WTC11 (cell line): ENCODE measurements around the gene RND2. TPM values are rescaled to one million over a fixed set of nuclear protein-coding genes. Genes with fewer than 3 reads are reported as not detected.

Experiments used
- ATAC-seq: fragments of 200-7000 bp; cut with Tn5 transposase; 2 replicates; pipeline ENCODE4 v1.10.0; 2021; ENCODE audit warnings: mild to moderate bottlenecking, moderate library complexity
- CTCF ChIA-PET: fragments of 300-600 bp; sonication (Branson Sonifier 250); formaldehyde crosslinking; loops from one replicate; lab custom pipeline; 2021; ENCODE audit warnings: antibody characterized with exemption; lab: Charles Lee
- POLR2A ChIA-PET: fragments of 350-600 bp; sonication (Branson Sonifier 250); formaldehyde crosslinking; loops from one replicate; lab custom pipeline; 2021; ENCODE audit warnings: antibody characterized with exemption; lab: Charles Lee
- DNase-seq: peaks from one replicate; pipeline ENCODE4 v3.0.0; 2021; ENCODE audit warnings: low spot score
- H3K27ac Mint-ChIP-seq: 2 replicates; pipeline ENCODE4 v1.8.0; 2021; ENCODE audit warnings: mixed read lengths
- H3K27me3 Mint-ChIP-seq: 2 replicates; pipeline ENCODE4 v1.8.0; 2021; ENCODE audit warnings: low read depth, mild to moderate bottlenecking, moderate library complexity, mixed read lengths
- H3K36me3 Mint-ChIP-seq: 2 replicates; pipeline ENCODE4 v1.8.0; 2021; ENCODE audit warnings: mixed read lengths
- H3K4me1 Mint-ChIP-seq: 2 replicates; pipeline ENCODE4 v1.8.0; 2022; ENCODE audit warnings: mixed read lengths
- H3K4me3 Mint-ChIP-seq: 2 replicates; pipeline ENCODE4 v1.8.0; 2021; ENCODE audit warnings: mild to moderate bottlenecking, moderate library complexity, mixed read lengths
- H3K9me3 Mint-ChIP-seq: 2 replicates; pipeline ENCODE4 v1.8.0; 2021; ENCODE audit warnings: mixed read lengths
- CREM ChIP-seq: sonication (generic); formaldehyde crosslinking; IDR thresholded peaks from 2 replicates; pipeline ENCODE4 v1.8.1; 2022; ENCODE audit warnings: mild to moderate bottlenecking, missing genetic modification reagents, moderate library complexity
- EMX1 ChIP-seq: fragments of 250-450 bp; sonication (Bioruptor Pico); IDR thresholded peaks from 2 replicates; pipeline ENCODE4 v1.8.0; 2021; ENCODE audit warnings: mild to moderate bottlenecking
- ESRRA ChIP-seq: sonication (generic); formaldehyde crosslinking; IDR thresholded peaks from 2 replicates; pipeline ENCODE4 v1.8.1; 2022; ENCODE audit warnings: mild to moderate bottlenecking, missing genetic modification reagents, borderline replicate concordance
- ETV6 ChIP-seq: sonication (generic); formaldehyde crosslinking; IDR thresholded peaks from 2 replicates; pipeline ENCODE4 v1.8.1; 2022; ENCODE audit warnings: mild to moderate bottlenecking, missing genetic modification reagents
- JAZF1 ChIP-seq: fragments of 250-450 bp; sonication (Bioruptor Pico); IDR thresholded peaks from 2 replicates; pipeline ENCODE4 v1.9.0; 2021; ENCODE audit warnings: moderate library complexity, mild to moderate bottlenecking, inconsistent platforms
- MXD4 ChIP-seq: fragments of 250-450 bp; sonication (Bioruptor Pico); IDR thresholded peaks from 2 replicates; pipeline ENCODE4 v1.8.0; 2021; ENCODE audit warnings: mild to moderate bottlenecking, moderate library complexity, borderline replicate concordance
- NFYB ChIP-seq: sonication (generic); formaldehyde crosslinking; conservative IDR thresholded peaks from 2 replicates; pipeline ENCODE4 v1.8.0; 2022; ENCODE audit warnings: low read depth, missing genetic modification reagents
- NR1H2 ChIP-seq: sonication (generic); formaldehyde crosslinking; IDR thresholded peaks from 2 replicates; pipeline ENCODE4 v1.9.0; 2021; ENCODE audit warnings: mild to moderate bottlenecking, moderate library complexity, missing genetic modification reagents
- NR3C1 ChIP-seq: sonication (generic); formaldehyde crosslinking; conservative IDR thresholded peaks from 2 replicates; pipeline ENCODE4 v1.8.1; 2023; ENCODE audit warnings: low read depth, mild to moderate bottlenecking, missing genetic modification reagents
- PRRX2 ChIP-seq: fragments of 250-450 bp; sonication (Bioruptor Pico); IDR thresholded peaks from 2 replicates; pipeline ENCODE4 v1.8.0; 2021; ENCODE audit warnings: mild to moderate bottlenecking
- ZBTB21 ChIP-seq: sonication (generic); formaldehyde crosslinking; IDR thresholded peaks from 2 replicates; pipeline ENCODE4 v1.8.1; 2023; ENCODE audit warnings: mild to moderate bottlenecking, missing genetic modification reagents, borderline replicate concordance
- ZNF219 ChIP-seq: sonication (generic); formaldehyde crosslinking; IDR thresholded peaks from 2 replicates; pipeline ENCODE4 v1.8.0; 2023; ENCODE audit warnings: missing genetic modification reagents, mild to moderate bottlenecking, borderline replicate concordance
- total RNA-seq: library from RNA; stranded (reverse); gene quantifications from 3 replicates; pipeline ENCODE4 v1.2.3, GENCODE V29; 2021
- TF ChIP-seq, protein P1 (sequence below): sonication (generic); formaldehyde crosslinking; IDR thresholded peaks from 2 replicates; pipeline ENCODE4 v1.8.1; 2023; ENCODE audit warnings: mild to moderate bottlenecking, missing genetic modification reagents, borderline replicate concordance
- TF ChIP-seq, protein P2 (sequence below): fragments of 250-450 bp; sonication (Bioruptor Pico); IDR thresholded peaks from 2 replicates; pipeline ENCODE4 v1.8.0; 2021; ENCODE audit warnings: mild to moderate bottlenecking
- TF ChIP-seq, protein P3 (sequence below): sonication (generic); formaldehyde crosslinking; IDR thresholded peaks from 2 replicates; pipeline ENCODE4 v1.8.1; 2023; ENCODE audit warnings: mild to moderate bottlenecking, missing genetic modification reagents, moderate library complexity
- TF ChIP-seq, protein P4 (sequence below): sonication (generic); formaldehyde crosslinking; IDR thresholded peaks from 2 replicates; pipeline ENCODE4 v1.8.1; 2022; ENCODE audit warnings: low read depth, mild to moderate bottlenecking, moderate library complexity, missing genetic modification reagents, borderline replicate concordance
- TF ChIP-seq, protein P5 (sequence below): sonication (generic); formaldehyde crosslinking; IDR thresholded peaks from 2 replicates; pipeline ENCODE4 v1.8.0; 2023; ENCODE audit warnings: mild to moderate bottlenecking, missing genetic modification reagents
- TF ChIP-seq, protein P6 (sequence below): sonication (generic); formaldehyde crosslinking; IDR thresholded peaks from 2 replicates; pipeline ENCODE4 v1.8.1; 2022; ENCODE audit warnings: missing genetic modification reagents, borderline replicate concordance
- TF ChIP-seq, protein P7 (sequence below): sonication (generic); formaldehyde crosslinking; IDR thresholded peaks from 2 replicates; pipeline ENCODE4 v1.8.0; 2022; ENCODE audit warnings: mild to moderate bottlenecking, missing genetic modification reagents
- TF ChIP-seq, protein P8 (sequence below): fragments of 250-450 bp; sonication (Bioruptor Pico); conservative IDR thresholded peaks from 2 replicates; pipeline ENCODE4 v1.9.0; 2021; ENCODE audit warnings: mild to moderate bottlenecking

RND2 gene
- total RNA-seq, 1 experiment from 2014 or later = 50.2 TPM

DNA sequence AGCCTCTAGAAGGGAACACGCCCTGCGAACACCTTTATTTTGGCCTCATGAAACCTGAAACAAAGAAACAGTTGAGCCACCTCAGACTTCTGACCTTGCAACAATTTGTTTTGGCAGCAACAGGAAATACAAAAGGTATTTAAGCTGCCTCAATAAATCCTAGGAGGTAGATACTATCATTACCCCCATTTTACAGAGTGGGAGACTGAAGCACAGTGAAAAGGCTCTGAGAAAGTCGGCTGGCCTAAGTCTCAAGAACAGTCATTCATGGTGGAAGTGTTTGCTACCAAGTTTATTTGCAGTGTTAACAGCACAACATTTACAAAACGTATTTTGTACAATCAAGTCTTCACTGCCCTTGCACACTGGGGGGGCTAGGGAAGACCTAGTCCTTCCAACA lies 19.0 kb downstream of the RND2 start (continued):
- TF ChIP-seq, protein P1, sequence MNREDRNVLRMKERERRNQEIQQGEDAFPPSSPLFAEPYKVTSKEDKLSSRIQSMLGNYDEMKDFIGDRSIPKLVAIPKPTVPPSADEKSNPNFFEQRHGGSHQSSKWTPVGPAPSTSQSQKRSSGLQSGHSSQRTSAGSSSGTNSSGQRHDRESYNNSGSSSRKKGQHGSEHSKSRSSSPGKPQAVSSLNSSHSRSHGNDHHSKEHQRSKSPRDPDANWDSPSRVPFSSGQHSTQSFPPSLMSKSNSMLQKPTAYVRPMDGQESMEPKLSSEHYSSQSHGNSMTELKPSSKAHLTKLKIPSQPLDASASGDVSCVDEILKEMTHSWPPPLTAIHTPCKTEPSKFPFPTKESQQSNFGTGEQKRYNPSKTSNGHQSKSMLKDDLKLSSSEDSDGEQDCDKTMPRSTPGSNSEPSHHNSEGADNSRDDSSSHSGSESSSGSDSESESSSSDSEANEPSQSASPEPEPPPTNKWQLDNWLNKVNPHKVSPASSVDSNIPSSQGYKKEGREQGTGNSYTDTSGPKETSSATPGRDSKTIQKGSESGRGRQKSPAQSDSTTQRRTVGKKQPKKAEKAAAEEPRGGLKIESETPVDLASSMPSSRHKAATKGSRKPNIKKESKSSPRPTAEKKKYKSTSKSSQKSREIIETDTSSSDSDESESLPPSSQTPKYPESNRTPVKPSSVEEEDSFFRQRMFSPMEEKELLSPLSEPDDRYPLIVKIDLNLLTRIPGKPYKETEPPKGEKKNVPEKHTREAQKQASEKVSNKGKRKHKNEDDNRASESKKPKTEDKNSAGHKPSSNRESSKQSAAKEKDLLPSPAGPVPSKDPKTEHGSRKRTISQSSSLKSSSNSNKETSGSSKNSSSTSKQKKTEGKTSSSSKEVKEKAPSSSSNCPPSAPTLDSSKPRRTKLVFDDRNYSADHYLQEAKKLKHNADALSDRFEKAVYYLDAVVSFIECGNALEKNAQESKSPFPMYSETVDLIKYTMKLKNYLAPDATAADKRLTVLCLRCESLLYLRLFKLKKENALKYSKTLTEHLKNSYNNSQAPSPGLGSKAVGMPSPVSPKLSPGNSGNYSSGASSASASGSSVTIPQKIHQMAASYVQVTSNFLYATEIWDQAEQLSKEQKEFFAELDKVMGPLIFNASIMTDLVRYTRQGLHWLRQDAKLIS (CRISPR knock-in tag) = no peak
- TF ChIP-seq ESRRA (no peak), NR3C1 (no peak)
- TF ChIP-seq, protein P2, sequence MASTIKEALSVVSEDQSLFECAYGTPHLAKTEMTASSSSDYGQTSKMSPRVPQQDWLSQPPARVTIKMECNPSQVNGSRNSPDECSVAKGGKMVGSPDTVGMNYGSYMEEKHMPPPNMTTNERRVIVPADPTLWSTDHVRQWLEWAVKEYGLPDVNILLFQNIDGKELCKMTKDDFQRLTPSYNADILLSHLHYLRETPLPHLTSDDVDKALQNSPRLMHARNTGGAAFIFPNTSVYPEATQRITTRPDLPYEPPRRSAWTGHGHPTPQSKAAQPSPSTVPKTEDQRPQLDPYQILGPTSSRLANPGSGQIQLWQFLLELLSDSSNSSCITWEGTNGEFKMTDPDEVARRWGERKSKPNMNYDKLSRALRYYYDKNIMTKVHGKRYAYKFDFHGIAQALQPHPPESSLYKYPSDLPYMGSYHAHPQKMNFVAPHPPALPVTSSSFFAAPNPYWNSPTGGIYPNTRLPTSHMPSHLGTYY (CRISPR knock-in tag) = no peak
- TF ChIP-seq, protein P3, sequence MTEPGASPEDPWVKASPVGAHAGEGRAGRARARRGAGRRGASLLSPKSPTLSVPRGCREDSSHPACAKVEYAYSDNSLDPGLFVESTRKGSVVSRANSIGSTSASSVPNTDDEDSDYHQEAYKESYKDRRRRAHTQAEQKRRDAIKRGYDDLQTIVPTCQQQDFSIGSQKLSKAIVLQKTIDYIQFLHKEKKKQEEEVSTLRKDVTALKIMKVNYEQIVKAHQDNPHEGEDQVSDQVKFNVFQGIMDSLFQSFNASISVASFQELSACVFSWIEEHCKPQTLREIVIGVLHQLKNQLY (CRISPR knock-in tag) = no peak
- TF ChIP-seq, protein P4, sequence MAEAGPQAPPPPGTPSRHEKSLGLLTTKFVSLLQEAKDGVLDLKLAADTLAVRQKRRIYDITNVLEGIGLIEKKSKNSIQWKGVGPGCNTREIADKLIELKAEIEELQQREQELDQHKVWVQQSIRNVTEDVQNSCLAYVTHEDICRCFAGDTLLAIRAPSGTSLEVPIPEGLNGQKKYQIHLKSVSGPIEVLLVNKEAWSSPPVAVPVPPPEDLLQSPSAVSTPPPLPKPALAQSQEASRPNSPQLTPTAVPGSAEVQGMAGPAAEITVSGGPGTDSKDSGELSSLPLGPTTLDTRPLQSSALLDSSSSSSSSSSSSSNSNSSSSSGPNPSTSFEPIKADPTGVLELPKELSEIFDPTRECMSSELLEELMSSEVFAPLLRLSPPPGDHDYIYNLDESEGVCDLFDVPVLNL (CRISPR knock-in tag) = no peak

DNA sequence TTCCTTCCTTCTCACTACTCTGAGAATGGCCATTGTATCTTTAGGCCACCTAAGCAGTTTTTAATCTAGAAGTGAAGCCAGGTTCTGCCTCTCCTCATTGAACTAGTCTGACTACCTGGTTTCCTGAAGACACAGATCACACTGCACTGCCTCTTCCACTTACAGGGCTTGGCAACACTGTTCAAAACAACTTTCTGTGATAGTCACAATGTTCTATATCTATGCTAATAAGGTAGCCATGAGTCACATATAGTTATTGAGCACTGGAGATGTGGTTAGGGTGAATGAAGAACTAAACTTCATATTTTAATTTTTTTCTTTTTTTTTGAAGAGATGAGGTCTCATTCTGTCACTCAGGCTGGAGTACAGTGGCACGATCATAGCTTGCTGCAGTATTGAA lies 26.9 kb downstream of the RND2 start:
- H3K27ac Mint-ChIP-seq = no peak overlapping the region
- ATAC-seq (no peak), DNase-seq (no peak)
- ChIA-PET POLR2A (no interaction called here), CTCF (no interaction called here)
- H3K9me3 Mint-ChIP-seq = no peaks in the 10 kb centered on the region
- no peaks in the 10 kb centered on the region for H3K27me3 Mint-ChIP-seq
- no peak overlapping the region for H3K4me3 Mint-ChIP-seq
- peaks cover 40% of the 10 kb centered on the region for H3K36me3 Mint-ChIP-seq
- peaks cover 4% of the 10 kb centered on the region; the same call in 1 of the 2 replicates for H3K4me1 Mint-ChIP-seq
- TF ChIP-seq, protein P5, sequence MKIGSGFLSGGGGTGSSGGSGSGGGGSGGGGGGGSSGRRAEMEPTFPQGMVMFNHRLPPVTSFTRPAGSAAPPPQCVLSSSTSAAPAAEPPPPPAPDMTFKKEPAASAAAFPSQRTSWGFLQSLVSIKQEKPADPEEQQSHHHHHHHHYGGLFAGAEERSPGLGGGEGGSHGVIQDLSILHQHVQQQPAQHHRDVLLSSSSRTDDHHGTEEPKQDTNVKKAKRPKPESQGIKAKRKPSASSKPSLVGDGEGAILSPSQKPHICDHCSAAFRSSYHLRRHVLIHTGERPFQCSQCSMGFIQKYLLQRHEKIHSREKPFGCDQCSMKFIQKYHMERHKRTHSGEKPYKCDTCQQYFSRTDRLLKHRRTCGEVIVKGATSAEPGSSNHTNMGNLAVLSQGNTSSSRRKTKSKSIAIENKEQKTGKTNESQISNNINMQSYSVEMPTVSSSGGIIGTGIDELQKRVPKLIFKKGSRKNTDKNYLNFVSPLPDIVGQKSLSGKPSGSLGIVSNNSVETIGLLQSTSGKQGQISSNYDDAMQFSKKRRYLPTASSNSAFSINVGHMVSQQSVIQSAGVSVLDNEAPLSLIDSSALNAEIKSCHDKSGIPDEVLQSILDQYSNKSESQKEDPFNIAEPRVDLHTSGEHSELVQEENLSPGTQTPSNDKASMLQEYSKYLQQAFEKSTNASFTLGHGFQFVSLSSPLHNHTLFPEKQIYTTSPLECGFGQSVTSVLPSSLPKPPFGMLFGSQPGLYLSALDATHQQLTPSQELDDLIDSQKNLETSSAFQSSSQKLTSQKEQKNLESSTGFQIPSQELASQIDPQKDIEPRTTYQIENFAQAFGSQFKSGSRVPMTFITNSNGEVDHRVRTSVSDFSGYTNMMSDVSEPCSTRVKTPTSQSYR (CRISPR knock-in tag) = no peak
- TF ChIP-seq JAZF1 (CRISPR knock-in tag) = no peak
- TF ChIP-seq NFYB = no peak
- TF ChIP-seq ZNF219 (CRISPR knock-in tag) = no peak
- no peak for TF ChIP-seq ETV6 (CRISPR knock-in tag)
- TF ChIP-seq, protein P3 (CRISPR knock-in tag) = no peak
- TF ChIP-seq PRRX2 (CRISPR knock-in tag) = no peak
- TF ChIP-seq MXD4 (CRISPR knock-in tag) = no peak
- TF ChIP-seq, protein P6, sequence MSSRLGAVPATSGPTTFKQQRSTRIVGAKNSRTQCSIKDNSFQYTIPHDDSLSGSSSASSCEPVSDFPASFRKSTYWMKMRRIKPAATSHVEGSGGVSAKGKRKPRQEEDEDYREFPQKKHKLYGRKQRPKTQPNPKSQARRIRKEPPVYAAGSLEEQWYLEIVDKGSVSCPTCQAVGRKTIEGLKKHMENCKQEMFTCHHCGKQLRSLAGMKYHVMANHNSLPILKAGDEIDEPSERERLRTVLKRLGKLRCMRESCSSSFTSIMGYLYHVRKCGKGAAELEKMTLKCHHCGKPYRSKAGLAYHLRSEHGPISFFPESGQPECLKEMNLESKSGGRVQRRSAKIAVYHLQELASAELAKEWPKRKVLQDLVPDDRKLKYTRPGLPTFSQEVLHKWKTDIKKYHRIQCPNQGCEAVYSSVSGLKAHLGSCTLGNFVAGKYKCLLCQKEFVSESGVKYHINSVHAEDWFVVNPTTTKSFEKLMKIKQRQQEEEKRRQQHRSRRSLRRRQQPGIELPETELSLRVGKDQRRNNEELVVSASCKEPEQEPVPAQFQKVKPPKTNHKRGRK (CRISPR knock-in tag) = no peak
- TF ChIP-seq, protein P4 (CRISPR knock-in tag) = no peak
- TF ChIP-seq, protein P7, sequence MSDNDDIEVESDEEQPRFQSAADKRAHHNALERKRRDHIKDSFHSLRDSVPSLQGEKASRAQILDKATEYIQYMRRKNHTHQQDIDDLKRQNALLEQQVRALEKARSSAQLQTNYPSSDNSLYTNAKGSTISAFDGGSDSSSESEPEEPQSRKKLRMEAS = no peak
- no peak for TF ChIP-seq NR1H2 (CRISPR knock-in tag)
- no peak for TF ChIP-seq EMX1 (CRISPR knock-in tag)
- no peak for TF ChIP-seq CREM (CRISPR knock-in tag)
- TF ChIP-seq, protein P8, sequence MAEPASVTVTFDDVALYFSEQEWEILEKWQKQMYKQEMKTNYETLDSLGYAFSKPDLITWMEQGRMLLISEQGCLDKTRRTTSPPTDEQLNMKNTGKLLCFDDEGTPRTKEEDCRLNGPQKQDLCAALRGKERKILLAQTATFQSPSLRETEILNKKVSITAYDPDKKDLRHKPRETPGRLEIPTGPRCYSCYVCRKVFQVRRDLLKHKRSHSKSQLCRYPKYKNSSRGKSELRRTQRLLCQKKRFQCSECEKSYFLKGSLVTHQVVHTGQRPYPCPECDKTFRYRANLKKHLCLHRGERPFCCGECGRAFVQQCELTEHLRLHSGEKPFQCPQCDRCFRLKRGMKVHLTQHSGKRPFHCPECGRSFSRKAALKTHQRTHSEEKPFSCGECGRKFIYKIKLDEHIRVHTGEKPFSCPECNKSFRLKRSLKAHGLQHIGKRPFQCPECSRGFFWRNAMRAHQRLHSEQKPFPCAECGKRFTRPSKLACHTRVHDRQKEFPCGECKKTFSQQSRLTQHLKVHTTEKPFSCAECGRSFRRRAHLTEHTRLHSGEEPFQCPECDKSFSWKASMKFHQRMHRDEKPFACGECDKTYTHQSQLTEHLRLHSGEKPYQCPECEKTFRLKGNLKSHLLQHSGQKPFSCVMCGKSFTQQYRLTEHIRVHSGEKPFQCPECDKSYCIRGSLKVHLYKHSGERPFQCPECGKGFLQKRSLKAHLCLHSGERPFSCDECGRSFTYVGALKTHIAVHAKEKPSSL (CRISPR knock-in tag) = no peak
- TF ChIP-seq ZBTB21 (CRISPR knock-in tag) = no peak
